ENCODE measurements around the gene PCDHGA3. TPM values are rescaled to one million over a fixed set of nuclear protein-coding genes. Genes with fewer than 3 reads are reported as not detected.
"Not testable (repeated sequence)": the region's sequence is repeated elsewhere in the genome, so short reads cannot be mapped to it uniquely, and the experiment has no call there.

Gene PCDHGA3
- total and polyA plus RNA-seq, 2 experiments from 2014 or later: 5.4 to 7.6 TPM

DNA sequence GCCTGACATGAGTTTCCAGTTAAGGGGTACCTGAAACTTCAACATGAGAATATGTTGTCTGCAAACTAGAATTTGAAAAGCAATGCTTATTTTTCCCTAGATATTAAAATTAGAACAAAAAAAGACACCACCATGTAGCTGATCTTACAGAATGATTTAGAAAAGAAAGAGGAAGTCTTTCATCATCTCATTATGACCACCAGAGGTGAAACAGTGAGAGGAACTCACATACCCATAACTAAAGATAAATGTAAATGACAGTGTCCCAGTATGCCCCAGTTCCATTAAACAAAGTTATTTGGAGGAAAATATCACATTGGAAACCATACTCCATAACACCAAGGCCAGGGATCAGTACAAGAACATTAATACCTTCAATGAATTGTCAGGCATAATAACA, 29.9 kb upstream of the PCDHGA3 start:
- H3K9me2 ChIP-seq (ENCODE audit: insufficient read depth): no peaks in the 10 kb centered on the region
- peaks cover 12% of the 10 kb centered on the region; the same call in 1 of the 2 replicates for H3F3A ChIP-seq (ENCODE audit: insufficient read depth)
- H3K4me2 ChIP-seq (ENCODE audit: unreplicated experiment): no peak overlapping the region
- H3K9ac ChIP-seq: no peak overlapping the region
- H3K4me1 ChIP-seq (ENCODE audit: insufficient read depth): no peaks in the 10 kb centered on the region
- no peak for TF ChIP-seq EZH2 (IDR thresholded peaks at IDR 0.05; ENCODE audit: insufficient read depth, poor library complexity, severe bottlenecking)
- TF ChIP-seq EZH2phosphoT487 (IDR thresholded peaks at IDR 0.05; ENCODE audit: insufficient read depth, low read depth): no peak
- in situ Hi-C loops (cut with MboI): no loop called here
- peaks cover 96% of the 10 kb centered on the region for H3K79me2 ChIP-seq (ENCODE audit: insufficient read depth)
- H3K4me3 ChIP-seq: no peak overlapping the region
- no peak overlapping the region for H2AFZ ChIP-seq
- no peak for DNase-seq
- no peaks in the 10 kb centered on the region for H3K27me3 ChIP-seq (replicated peaks; ENCODE audit: insufficient read depth)
- peaks cover 51% of the 10 kb centered on the region for H3K36me3 ChIP-seq (ENCODE audit: low read depth)
- H3K9me3 ChIP-seq (ENCODE audit: low read depth): peaks cover 6% of the 10 kb centered on the region
- H4K20me1 ChIP-seq (ENCODE audit: insufficient read depth): no peaks in the 10 kb centered on the region
- H3K27ac ChIP-seq: no peak overlapping the region

DNA sequence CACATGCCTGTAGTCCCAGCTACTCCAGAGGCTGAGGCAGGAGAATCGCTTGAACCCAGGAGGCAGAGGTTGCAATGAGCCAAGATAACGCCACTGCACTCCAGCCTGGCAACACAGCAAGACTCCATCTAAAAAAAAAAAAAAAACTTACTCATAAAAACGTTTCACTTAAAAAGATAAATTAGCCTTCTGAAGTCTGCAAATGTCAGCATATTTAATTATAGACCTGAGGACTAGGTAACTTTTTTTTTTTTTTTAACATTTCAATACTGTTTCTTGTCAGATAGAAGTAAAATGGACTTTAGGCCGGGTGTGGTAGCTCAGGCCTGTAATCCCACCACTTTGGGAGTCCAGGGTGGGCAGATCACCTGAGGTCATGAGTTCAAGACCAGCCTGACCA, 26.7 kb upstream of the PCDHGA3 start:
- in situ Hi-C loops (cut with MboI); H3K27me3 ChIP-seq (replicated peaks; ENCODE audit: insufficient read depth); H3K9ac ChIP-seq; H3K4me1 ChIP-seq (ENCODE audit: insufficient read depth); H3K9me2 ChIP-seq (ENCODE audit: insufficient read depth); H3K9me3 ChIP-seq (ENCODE audit: low read depth); H4K20me1 ChIP-seq (ENCODE audit: insufficient read depth); H2AFZ ChIP-seq; H3K4me3 ChIP-seq; DNase-seq; H3K4me2 ChIP-seq (ENCODE audit: unreplicated experiment); H3K27ac ChIP-seq: not testable (repeated sequence)
- H3F3A ChIP-seq (ENCODE audit: insufficient read depth): peaks cover 31% of the 10 kb centered on the region
- 86 to 91% methylated on average over 4 of the region's 4 CpGs for WGBS, 2 experiments (ENCODE audit: low coverage in 1 of 2, low lambda C conversion rate in 2 of 2, missing lambda C conversion rate in 2 of 2)
- peaks cover 61% of the 10 kb centered on the region for H3K36me3 ChIP-seq (ENCODE audit: low read depth)
- peaks cover 81% of the 10 kb centered on the region for H3K79me2 ChIP-seq (ENCODE audit: insufficient read depth)

DNA sequence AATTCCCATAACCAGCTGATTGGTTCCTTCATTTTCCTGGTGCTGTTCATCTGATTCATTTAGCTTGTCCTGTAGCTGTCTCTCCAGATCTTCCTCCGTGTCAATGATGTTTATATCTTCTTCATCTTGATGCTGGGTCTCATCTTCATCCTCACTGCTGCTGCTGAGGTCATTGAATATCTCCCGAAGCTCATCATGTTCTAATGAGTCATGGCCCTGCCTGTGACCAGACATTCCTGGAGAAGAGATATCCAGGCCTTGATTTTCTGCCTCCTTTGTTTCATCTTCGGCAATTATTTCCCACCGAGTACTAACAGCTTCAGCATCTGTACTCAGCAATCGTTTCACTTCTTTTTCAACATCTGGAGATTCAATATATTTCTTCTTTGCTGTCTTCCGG, 24.4 kb upstream of the PCDHGA3 start:
- Histone ChIP-seq H3K27ac (no peak overlapping the region), H3K27me3 (replicated peaks; ENCODE audit: insufficient read depth) (no peaks in the 10 kb centered on the region), H3K9me2 (ENCODE audit: insufficient read depth) (no peaks in the 10 kb centered on the region), H3K4me2 (ENCODE audit: unreplicated experiment) (peak overlapping the region; percentile 95), H3K9ac (no peak overlapping the region), H4K20me1 (ENCODE audit: insufficient read depth) (peaks cover 8% of the 10 kb centered on the region; the same call in 1 of the 2 replicates), H3K4me1 (ENCODE audit: insufficient read depth) (no peaks in the 10 kb centered on the region), H3K9me3 (ENCODE audit: low read depth) (peaks cover 7% of the 10 kb centered on the region), H3K79me2 (ENCODE audit: insufficient read depth) (peaks cover 59% of the 10 kb centered on the region), H3F3A (ENCODE audit: insufficient read depth) (peaks cover 31% of the 10 kb centered on the region), H3K4me3 (peak overlapping the region; percentile 78), H2AFZ (no peak overlapping the region), H3K36me3 (ENCODE audit: low read depth) (peaks cover 54% of the 10 kb centered on the region)
- peak; percentile 18 for DNase-seq
- 94 to 97% methylated on average over 6 of the region's 6 CpGs for WGBS, 2 experiments (ENCODE audit: low coverage in 1 of 2, low lambda C conversion rate in 2 of 2, missing lambda C conversion rate in 2 of 2)
- in situ Hi-C loops (cut with MboI): no loop called here
- TF ChIP-seq EZH2phosphoT487 (IDR thresholded peaks at IDR 0.05; ENCODE audit: insufficient read depth, low read depth) (no peak), EZH2 (IDR thresholded peaks at IDR 0.05; ENCODE audit: insufficient read depth, poor library complexity, severe bottlenecking) (no peak)

DNA sequence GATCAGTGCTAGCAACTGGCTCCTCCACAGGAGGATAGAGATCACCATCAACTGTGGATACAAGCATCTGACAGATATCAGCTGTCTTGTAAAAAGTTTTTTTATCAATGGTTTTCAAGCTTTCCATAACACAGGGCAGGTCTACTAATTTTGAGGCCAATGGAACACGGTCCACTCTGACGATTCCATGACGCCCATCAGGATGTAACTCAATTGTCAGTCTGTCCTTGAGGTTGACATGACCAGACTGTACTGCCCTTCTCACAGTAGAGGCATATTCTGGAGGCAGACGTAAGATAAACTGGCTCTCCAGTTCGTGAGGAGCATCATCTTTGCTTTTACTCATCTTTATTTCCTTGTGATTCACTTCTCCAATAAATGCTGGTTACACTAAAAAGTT, 23.9 kb upstream of the PCDHGA3 start:
- peaks cover 54% of the 10 kb centered on the region for H3K79me2 ChIP-seq (ENCODE audit: insufficient read depth)
- 66% methylated on average over 5 of the region's 5 CpGs for WGBS, 2 experiments (ENCODE audit: low coverage in 1 of 2, low lambda C conversion rate in 2 of 2, missing lambda C conversion rate in 2 of 2)
- H3K9me3 ChIP-seq (ENCODE audit: low read depth): peaks cover 7% of the 10 kb centered on the region
- H3F3A ChIP-seq (ENCODE audit: insufficient read depth): peaks cover 29% of the 10 kb centered on the region
- peak overlapping the region; percentile 92; the same call in 1 of the 2 replicates for H3K27ac ChIP-seq
- in situ Hi-C loops (cut with MboI): no loop called here
- H3K9ac ChIP-seq: peak overlapping the region; percentile 91
- H3K4me3 ChIP-seq: peak overlapping the region; percentile 78
- H3K36me3 ChIP-seq (ENCODE audit: low read depth): peaks cover 50% of the 10 kb centered on the region
- H3K4me2 ChIP-seq (ENCODE audit: unreplicated experiment): peak overlapping the region; percentile 95
- no peak for DNase-seq
- H3K9me2 ChIP-seq (ENCODE audit: insufficient read depth): no peaks in the 10 kb centered on the region
- peaks cover 8% of the 10 kb centered on the region; the same call in 1 of the 2 replicates for H4K20me1 ChIP-seq (ENCODE audit: insufficient read depth)
- H2AFZ ChIP-seq: no peak overlapping the region
- no peak for TF ChIP-seq EZH2 (IDR thresholded peaks at IDR 0.05; ENCODE audit: insufficient read depth, poor library complexity, severe bottlenecking)
- no peak for TF ChIP-seq EZH2phosphoT487 (IDR thresholded peaks at IDR 0.05; ENCODE audit: insufficient read depth, low read depth)
- H3K27me3 ChIP-seq (replicated peaks; ENCODE audit: insufficient read depth): no peaks in the 10 kb centered on the region
- H3K4me1 ChIP-seq (ENCODE audit: insufficient read depth): no peaks in the 10 kb centered on the region

Measured in GM23248 (cell line).